GM19240 (cell line): ENCODE data around the gene NOL7.

Source experiments
- DNase-seq: peaks from one replicate; pipeline ENCODE4 v3.0.0; 2011; ENCODE audit warnings: low spot score; ENCODE audit not compliant: insufficient read length

The NOL7 gene

GRCh38 chr6:13649393-13649792 is 34.3 kb downstream of the NOL7 start:
- no peak for DNase-seq

GRCh38 chr6:13653296-13653695 is 38.2 kb downstream of the NOL7 start:
- no peak for DNase-seq

GRCh38 chr6:13654496-13654895 is 39.4 kb downstream of the NOL7 start:
- DNase-seq, result no peak

GRCh38 chr6:13655700-13656099 is 40.6 kb downstream of the NOL7 start:
- DNase-seq, result peak; percentile 3

- DNase-seq, result no peak
Observed at GRCh38 chr6:13660273-13660672, 45.1 kb downstream of the NOL7 start.

GRCh38 chr6:13660893-13661292 is 45.8 kb downstream of the NOL7 start:
- DNase-seq, result no peak

GRCh38 chr6:13661647-13662046 is 46.5 kb downstream of the NOL7 start:
- DNase-seq, result no peak

GRCh38 chr6:13662651-13663334 is 47.7 kb downstream of the NOL7 start:
- no peak for DNase-seq

GRCh38 chr6:13663986-13664385 is 48.9 kb downstream of the NOL7 start:
- DNase-seq, result no peak

- DNase-seq, result no peak
Observed at GRCh38 chr6:13664703-13665352, 49.7 kb downstream of the NOL7 start.

GRCh38 chr6:13666194-13667105 is 51.3 kb downstream of the NOL7 start:
- DNase-seq, result no peak

GRCh38 chr6:13667655-13668054 is 52.5 kb downstream of the NOL7 start:
- DNase-seq, result no peak

GRCh38 chr6:13668291-13668928 is 53.3 kb downstream of the NOL7 start:
- DNase-seq, result no peak

GRCh38 chr6:13669476-13669875 is 54.3 kb downstream of the NOL7 start:
- DNase-seq, result no peak
